Bone marrow (tissue), 2 donors: ENCODE measurements around the gene SPRR1A.

Source experiments
- DNase-seq, 2 donors: peaks; one replicate each; lab custom pipeline; 2025; lab: John Stamatoyannopoulos, UW

Gene SPRR1A

GRCh38 chr1:152983743-152984142 is at the start of gene SPRR1A:
SPRR1A (plus strand) TSS chr1:152984081; CDS start chr1:152985231, 1,150 bp downstream.
- no peak for DNase-seq

- no peak for DNase-seq
Measured at GRCh38 chr1:152940614-152941013, 43.3 kb upstream of the SPRR1A start.

GRCh38 chr1:152941037-152941711 is 42.7 kb upstream of the SPRR1A start:
- no peak for DNase-seq

GRCh38 chr1:152942161-152942560 is 41.7 kb upstream of the SPRR1A start:
- DNase-seq, result no peak

GRCh38 chr1:152946248-152946647 is 37.6 kb upstream of the SPRR1A start:
- no peak for DNase-seq

- no peak for DNase-seq
Measured at GRCh38 chr1:152946651-152947256, 37.1 kb upstream of the SPRR1A start, which contains the start of gene SPRR5. SPRR5 (plus strand) TSS chr1:152947206; CDS start chr1:152948555, 1,349 bp downstream.

- DNase-seq, result no peak
Measured at GRCh38 chr1:152951711-152952110, 32.2 kb upstream of the SPRR1A start.

- no peak for DNase-seq
Measured at GRCh38 chr1:152953761-152954160, 30.1 kb upstream of the SPRR1A start.

GRCh38 chr1:152954436-152954835 is 29.4 kb upstream of the SPRR1A start:
- no peak for DNase-seq

- no peak for DNase-seq
Measured at GRCh38 chr1:152957561-152957960, 26.3 kb upstream of the SPRR1A start.

GRCh38 chr1:152959273-152959672 is 24.6 kb upstream of the SPRR1A start:
- no peak for DNase-seq

GRCh38 chr1:152959801-152960451 is 24.0 kb upstream of the SPRR1A start:
- DNase-seq, result no peak

- DNase-seq, result no peak
Measured at GRCh38 chr1:152960452-152961044, 23.3 kb upstream of the SPRR1A start.

GRCh38 chr1:152961226-152961891 is 22.5 kb upstream of the SPRR1A start:
- no peak for DNase-seq

- DNase-seq, result no peak
Measured at GRCh38 chr1:152962876-152963415, 20.9 kb upstream of the SPRR1A start.

GRCh38 chr1:152964536-152964935 is 19.3 kb upstream of the SPRR1A start:
- no peak for DNase-seq

GRCh38 chr1:152965853-152966252 is 18.0 kb upstream of the SPRR1A start:
- no peak for DNase-seq

GRCh38 chr1:152967201-152967600 is 16.7 kb upstream of the SPRR1A start:
- no peak for DNase-seq

GRCh38 chr1:152968248-152968647 is 15.6 kb upstream of the SPRR1A start:
- no peak for DNase-seq

GRCh38 chr1:152969036-152969435 is 14.8 kb upstream of the SPRR1A start:
- no peak for DNase-seq

- DNase-seq, result no peak
Measured at GRCh38 chr1:152970495-152970894, 13.4 kb upstream of the SPRR1A start, which contains the start of gene SPRR4. SPRR4 (plus strand) TSS chr1:152970648; CDS start chr1:152971891, 1,243 bp downstream.
